ENCODE results near the gene LHFPL3.

DNA sequence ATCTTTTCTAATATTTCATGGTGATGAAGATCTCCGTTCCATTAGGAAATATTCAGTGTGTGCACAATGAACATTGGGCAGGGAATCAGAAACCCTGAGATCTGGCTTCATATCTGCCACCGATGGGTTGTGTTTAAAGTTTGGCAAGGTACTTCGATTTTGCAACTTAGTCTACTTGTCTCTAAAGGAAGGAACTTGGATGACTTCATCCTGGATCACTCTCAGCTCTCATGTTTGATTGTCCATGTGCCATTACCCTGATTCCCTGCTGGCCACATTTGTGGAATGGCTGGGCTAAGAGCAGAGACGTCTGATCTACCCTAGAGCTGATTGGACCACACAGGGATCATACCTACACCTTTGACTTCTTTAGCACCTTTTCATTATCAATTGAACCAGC lies 508.6 kb downstream of the LHFPL3 start:
- TF ChIP-seq EP300 (IDR thresholded peaks at IDR 0.05): no peak
- TF ChIP-seq, protein P1, sequence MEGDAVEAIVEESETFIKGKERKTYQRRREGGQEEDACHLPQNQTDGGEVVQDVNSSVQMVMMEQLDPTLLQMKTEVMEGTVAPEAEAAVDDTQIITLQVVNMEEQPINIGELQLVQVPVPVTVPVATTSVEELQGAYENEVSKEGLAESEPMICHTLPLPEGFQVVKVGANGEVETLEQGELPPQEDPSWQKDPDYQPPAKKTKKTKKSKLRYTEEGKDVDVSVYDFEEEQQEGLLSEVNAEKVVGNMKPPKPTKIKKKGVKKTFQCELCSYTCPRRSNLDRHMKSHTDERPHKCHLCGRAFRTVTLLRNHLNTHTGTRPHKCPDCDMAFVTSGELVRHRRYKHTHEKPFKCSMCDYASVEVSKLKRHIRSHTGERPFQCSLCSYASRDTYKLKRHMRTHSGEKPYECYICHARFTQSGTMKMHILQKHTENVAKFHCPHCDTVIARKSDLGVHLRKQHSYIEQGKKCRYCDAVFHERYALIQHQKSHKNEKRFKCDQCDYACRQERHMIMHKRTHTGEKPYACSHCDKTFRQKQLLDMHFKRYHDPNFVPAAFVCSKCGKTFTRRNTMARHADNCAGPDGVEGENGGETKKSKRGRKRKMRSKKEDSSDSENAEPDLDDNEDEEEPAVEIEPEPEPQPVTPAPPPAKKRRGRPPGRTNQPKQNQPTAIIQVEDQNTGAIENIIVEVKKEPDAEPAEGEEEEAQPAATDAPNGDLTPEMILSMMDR (IDR thresholded peaks at IDR 0.05): no peak
- TF ChIP-seq POLR2A (IDR thresholded peaks at IDR 0.05): no peak
- TF ChIP-seq POLR2AphosphoS5 (IDR thresholded peaks at IDR 0.05): no peak
